Bronchial epithelial cell (primary cell): ENCODE data around the gene SLC38A8. TPM values are rescaled to one million over a fixed set of nuclear protein-coding genes. Genes with fewer than 3 reads are reported as not detected.

Experiments used
- DNase-seq: peaks from one replicate; pipeline ENCODE4 v3.0.0-alpha.2; 2010; ENCODE audit warnings: low read depth
- FAIRE-seq: peaks from 2 replicates; lab custom pipeline; 2011; peaks lifted over from hg19 to GRCh38; lab: Jason Lieb, UNC
- H3K27me3 ChIP-seq: 2 replicates; pipeline ENCODE4 v1.5.1; 2011; ENCODE audit warnings: low read length; ENCODE audit not compliant: control insufficient read depth, insufficient read depth
- H3K36me3 ChIP-seq: 2 replicates; pipeline ENCODE4 v1.5.1; 2011; ENCODE audit warnings: low read length; ENCODE audit not compliant: control insufficient read depth, insufficient read depth
- H3K4me3 ChIP-seq: 2 replicates; pipeline ENCODE4 v1.5.1; 2011; ENCODE audit warnings: mild to moderate bottlenecking, low read depth, low read length, control low read depth
- CTCF ChIP-seq: IDR thresholded peaks from 2 replicates; pipeline ENCODE4 v1.5.1; 2011; ENCODE audit warnings: mild to moderate bottlenecking, moderate library complexity, low read length, control low read depth, inconsistent platforms; ENCODE audit not compliant: insufficient read depth, severe bottlenecking
- total RNA-seq: library from RNA; depleted of rRNA; stranded (reverse); fragments of >200 nt; gene quantifications from 2 replicates; pipeline ENCODE4 v1.2.1, GENCODE V29; 2014

The SLC38A8 gene
- total RNA-seq, 1 donor from 2014 or later, result not detected

- Histone ChIP-seq H3K27me3 (peaks cover 20% of the 10 kb centered on the region), H3K4me3 (no peak overlapping the region), H3K36me3 (peaks cover 1% of the 10 kb centered on the region)
- DNase-seq, result no peak
- FAIRE-seq, result no peak
- peak; percentile 44 for TF ChIP-seq CTCF
These were observed 1.5 kb upstream of the SLC38A8 start for GRCh38 chr16:84044118-84044488.

GRCh38 chr16:84043486-84044117, 1.0 kb upstream of the SLC38A8 start:
- DNase-seq (peak; percentile 11), FAIRE-seq (no peak)
- no peak for TF ChIP-seq CTCF
- Histone ChIP-seq H3K36me3 (no peaks in the 10 kb centered on the region), H3K4me3 (no peak overlapping the region), H3K27me3 (peaks cover 22% of the 10 kb centered on the region)

- Histone ChIP-seq H3K4me3 (no peak overlapping the region), H3K27me3 (peaks cover 22% of the 10 kb centered on the region), H3K36me3 (no peaks in the 10 kb centered on the region)
- no peak for TF ChIP-seq CTCF
- no peak for DNase-seq
- FAIRE-seq, result no peak
These were observed 387 bp upstream of the SLC38A8 start for GRCh38 chr16:84042879-84043485.

GRCh38 chr16:84041881-84042280, 714 bp downstream of the SLC38A8 start:
- DNase-seq (no peak), FAIRE-seq (no peak)
- Histone ChIP-seq H3K36me3 (no peaks in the 10 kb centered on the region), H3K27me3 (peaks cover 22% of the 10 kb centered on the region), H3K4me3 (no peak overlapping the region)
- no peak for TF ChIP-seq CTCF

- no peak for DNase-seq
These were observed 1.5 kb downstream of the SLC38A8 start for GRCh38 chr16:84040823-84041820.

More at GRCh38 chr16:84040823-84041820, 1.5 kb downstream of the SLC38A8 start:
- FAIRE-seq, result no peak
- H3K4me3 ChIP-seq, result no peak overlapping the region
- no peaks in the 10 kb centered on the region for H3K36me3 ChIP-seq
- no peak for TF ChIP-seq CTCF
- peaks cover 22% of the 10 kb centered on the region for H3K27me3 ChIP-seq
